ENCODE measurements around the gene ENDOD1.
A peak's percentile ranks its signal among the peaks of the same experiment; 100 is the strongest.
"Not testable (repeated sequence)": the region's sequence is repeated elsewhere in the genome, so short reads cannot be mapped to it uniquely, and the experiment has no call there.

Gene ENDOD1

GRCh38 chr11:95104856-95105255 lies 15.2 kb downstream of the ENDOD1 start:
- DNase-seq: no peak

- peak; percentile 84 for DNase-seq
Measured at GRCh38 chr11:95108159-95108611, 18.5 kb downstream of the ENDOD1 start.

- DNase-seq: peak; percentile 69
Measured at GRCh38 chr11:95108671-95109551, 19.3 kb downstream of the ENDOD1 start.

GRCh38 chr11:95111471-95111870 lies 21.8 kb downstream of the ENDOD1 start:
- DNase-seq: not testable (repeated sequence)

GRCh38 chr11:95111923-95112540 lies 22.4 kb downstream of the ENDOD1 start:
- DNase-seq: no peak

GRCh38 chr11:95115597-95115996 lies 26.0 kb downstream of the ENDOD1 start:
- DNase-seq: no peak

GRCh38 chr11:95119361-95120060 lies 29.9 kb downstream of the ENDOD1 start:
- DNase-seq: no peak

GRCh38 chr11:95121698-95122097 lies 32.1 kb downstream of the ENDOD1 start:
- DNase-seq: no peak

- DNase-seq: no peak
Measured at GRCh38 chr11:95123556-95123955, 33.9 kb downstream of the ENDOD1 start.

- DNase-seq: no peak
Measured at GRCh38 chr11:95128602-95129001, 39.0 kb downstream of the ENDOD1 start.

GRCh38 chr11:95132956-95133355 lies 43.3 kb downstream of the ENDOD1 start:
- no peak for DNase-seq

- peak; percentile 57 for DNase-seq
Measured at GRCh38 chr11:95134491-95134890, 44.8 kb downstream of the ENDOD1 start.

- DNase-seq: peak; percentile 29
Measured at GRCh38 chr11:95135155-95135554, 45.5 kb downstream of the ENDOD1 start.

- no peak for DNase-seq
Measured at GRCh38 chr11:95135880-95136279, 46.2 kb downstream of the ENDOD1 start.

- DNase-seq: not testable (repeated sequence)
Measured at GRCh38 chr11:95136747-95137146, 47.1 kb downstream of the ENDOD1 start.

- DNase-seq: no peak
Measured at GRCh38 chr11:95137299-95137698, 47.7 kb downstream of the ENDOD1 start.

GRCh38 chr11:95138448-95138847 lies 48.8 kb downstream of the ENDOD1 start:
- peak; percentile 27 for DNase-seq

- DNase-seq: no peak
Measured at GRCh38 chr11:95140397-95141033, 50.9 kb downstream of the ENDOD1 start.

GRCh38 chr11:95142431-95142830 lies 52.8 kb downstream of the ENDOD1 start:
- no peak for DNase-seq

- DNase-seq: peak; percentile 69
Measured at GRCh38 chr11:95143106-95143681, 53.5 kb downstream of the ENDOD1 start.

- no peak for DNase-seq
Measured at GRCh38 chr11:95144313-95145235, 54.9 kb downstream of the ENDOD1 start.

All from fibroblast of skin of scalp (primary cell).